ENCODE results near the gene HACL1. TPM values are rescaled to one million over a fixed set of nuclear protein-coding genes. Genes with fewer than 3 reads are reported as not detected.

Gene HACL1
- total RNA-seq, 1 donor from 2014 or later: 23.7 TPM

GRCh38 chr3:15581471-15582394, 19.6 kb downstream of the HACL1 start:
- no peak for DNase-seq (ENCODE audit: extremely low spot score, unreplicated experiment)
- no peak for TF ChIP-seq CTCF (IDR thresholded peaks at IDR 0.05)
- Mint-ChIP-seq H3K27me3 (ENCODE audit: unreplicated experiment) (no peaks in the 10 kb centered on the region), H3K36me3 (ENCODE audit: unreplicated experiment) (peaks cover 54% of the 10 kb centered on the region), H3K4me3 (ENCODE audit: unreplicated experiment) (no peak overlapping the region), H3K27ac (ENCODE audit: unreplicated experiment) (no peak overlapping the region), H3K9me3 (ENCODE audit: unreplicated experiment) (no peaks in the 10 kb centered on the region), H3K4me1 (ENCODE audit: unreplicated experiment) (peaks cover 16% of the 10 kb centered on the region)

- Mint-ChIP-seq H3K9me3 (ENCODE audit: unreplicated experiment) (no peaks in the 10 kb centered on the region), H3K27me3 (ENCODE audit: unreplicated experiment) (no peaks in the 10 kb centered on the region), H3K4me1 (ENCODE audit: unreplicated experiment) (peaks cover 1% of the 10 kb centered on the region), H3K36me3 (ENCODE audit: unreplicated experiment) (peaks cover 49% of the 10 kb centered on the region), H3K4me3 (ENCODE audit: unreplicated experiment) (no peak overlapping the region), H3K27ac (ENCODE audit: unreplicated experiment) (no peak overlapping the region)
- no peak for TF ChIP-seq CTCF (IDR thresholded peaks at IDR 0.05)
- no peak for DNase-seq (ENCODE audit: extremely low spot score, unreplicated experiment)
Measured at GRCh38 chr3:15579051-15579450, 22.3 kb downstream of the HACL1 start.

GRCh38 chr3:15578289-15578867, 23.0 kb downstream of the HACL1 start:
- peaks cover 54% of the 10 kb centered on the region for H3K36me3 Mint-ChIP-seq (ENCODE audit: unreplicated experiment)
- no peak overlapping the region for H3K27ac Mint-ChIP-seq (ENCODE audit: unreplicated experiment)
- DNase-seq (ENCODE audit: extremely low spot score, unreplicated experiment): no peak
- H3K4me1 Mint-ChIP-seq (ENCODE audit: unreplicated experiment): peaks cover 1% of the 10 kb centered on the region
- no peaks in the 10 kb centered on the region for H3K27me3 Mint-ChIP-seq (ENCODE audit: unreplicated experiment)
- TF ChIP-seq CTCF (IDR thresholded peaks at IDR 0.05): no peak
- no peak overlapping the region for H3K4me3 Mint-ChIP-seq (ENCODE audit: unreplicated experiment)
- H3K9me3 Mint-ChIP-seq (ENCODE audit: unreplicated experiment): no peaks in the 10 kb centered on the region

GRCh38 chr3:15576475-15576874, 24.9 kb downstream of the HACL1 start:
- Mint-ChIP-seq H3K4me3 (ENCODE audit: unreplicated experiment) (no peak overlapping the region), H3K9me3 (ENCODE audit: unreplicated experiment) (no peaks in the 10 kb centered on the region), H3K36me3 (ENCODE audit: unreplicated experiment) (peaks cover 47% of the 10 kb centered on the region), H3K27me3 (ENCODE audit: unreplicated experiment) (no peaks in the 10 kb centered on the region), H3K27ac (ENCODE audit: unreplicated experiment) (no peak overlapping the region), H3K4me1 (ENCODE audit: unreplicated experiment) (peaks cover 1% of the 10 kb centered on the region)
- no peak for TF ChIP-seq CTCF (IDR thresholded peaks at IDR 0.05)
- no peak for DNase-seq (ENCODE audit: extremely low spot score, unreplicated experiment)

GRCh38 chr3:15575446-15575845, 25.9 kb downstream of the HACL1 start:
- TF ChIP-seq CTCF (IDR thresholded peaks at IDR 0.05): no peak
- H3K9me3 Mint-ChIP-seq (ENCODE audit: unreplicated experiment): no peaks in the 10 kb centered on the region
- no peak overlapping the region for H3K4me3 Mint-ChIP-seq (ENCODE audit: unreplicated experiment)

More at GRCh38 chr3:15575446-15575845, 25.9 kb downstream of the HACL1 start:
- DNase-seq (ENCODE audit: extremely low spot score, unreplicated experiment): no peak
- H3K36me3 Mint-ChIP-seq (ENCODE audit: unreplicated experiment): peaks cover 50% of the 10 kb centered on the region
- H3K4me1 Mint-ChIP-seq (ENCODE audit: unreplicated experiment): peaks cover 1% of the 10 kb centered on the region
- no peak overlapping the region for H3K27ac Mint-ChIP-seq (ENCODE audit: unreplicated experiment)
- no peaks in the 10 kb centered on the region for H3K27me3 Mint-ChIP-seq (ENCODE audit: unreplicated experiment)
